Testis (tissue), 3 donors: Measurements from ENCODE around the gene IKZF5. TPM values are rescaled to one million over a fixed set of nuclear protein-coding genes. Genes with fewer than 3 reads are reported as not detected.

Experiments
- DNase-seq: peaks from one replicate; pipeline ENCODE4 v3.0.0-alpha.2; 2019
- H3K27ac ChIP-seq, 2 donors: fragments of 200-600 bp; sonication (generic); one replicate each; pipeline ENCODE4 v1.5.1; 2019
- H3K27me3 ChIP-seq: fragments of 200-600 bp; sonication (generic); one replicate; pipeline ENCODE4 v1.5.1; 2019
- H3K36me3 ChIP-seq: fragments of 200-600 bp; sonication (generic); one replicate; pipeline ENCODE4 v1.5.1; 2017; ENCODE audit warnings: low read depth; ENCODE audit errors: missing control alignments
- H3K4me1 ChIP-seq: fragments of 200-600 bp; sonication (generic); one replicate; pipeline ENCODE4 v1.5.1; 2019
- H3K4me3 ChIP-seq, 2 donors: fragments of 200-600 bp; sonication (generic); one replicate each; pipeline ENCODE4 v1.5.1; 2017 to 2019
- H3K9me3 ChIP-seq: fragments of 200-600 bp; sonication (generic); one replicate; pipeline ENCODE4 v1.5.1; 2017
- CTCF ChIP-seq, 3 experiments: fragments of 450-650 bp in 2 of 3; fragments of 200-600 bp in 1 of 3; sonication (generic) in 1 of 3; IDR thresholded peaks; one replicate each; pipeline ENCODE4 v1.5.1; 2016 to 2019; ENCODE audit warnings: antibody characterized with exemption in 3 of 3, mild to moderate bottlenecking in 2 of 3, moderate library complexity in 1 of 3
- POLR2A ChIP-seq: fragments of 450-650 bp; IDR thresholded peaks from one replicate; pipeline ENCODE4 v1.6.1; 2017; ENCODE audit warnings: antibody characterized with exemption, mild to moderate bottlenecking, moderate library complexity
- WGBS, 2 donors: methylation state at CpG; one replicate each; pipeline ENCODE4 v1.1.5; 2018; 5-methylcytosine and 5-hydroxymethylcytosine counted together
- intact Hi-C: fragments of 100-400 bp; cut with DNase I; formaldehyde crosslinking; loops from one replicate; pipeline ENCODE4 v1.15.1; 2023; ENCODE audit warnings: low total_unique reads
- polyA plus RNA-seq: library from polyadenylated mRNA; stranded (reverse); fragments of 350-450 nt; fragmentation: Illumina TruSeq; extraction: RNeasy Lipid Tissue Mini Kit (QIAGEN cat#74804); gene quantifications from one replicate; pipeline ENCODE4 v1.2.3, GENCODE V29; 2014; ENCODE audit warnings: low read depth, low replicate concordance; ENCODE audit not compliant: insufficient read depth
- total RNA-seq, 2 donors: library from RNA; depleted of rRNA; stranded (reverse); fragments of >200 nt; gene quantifications; one replicate each; pipeline ENCODE4 v1.2.3, GENCODE V29; 2016

IKZF5 gene
- total and polyA plus RNA-seq, 3 donors from 2014 or later, result 18.8 to 21.4 (median 21.4) TPM

- no peaks in the 10 kb centered on the region for H3K27me3 ChIP-seq
- no peak overlapping the region for H3K4me3 ChIP-seq
- no peak for DNase-seq
- TF ChIP-seq POLR2A (no peak), CTCF (IDR thresholded peaks at IDR 0.05) (no peak)
- intact Hi-C loops, result no loop called here
- H3K4me1 ChIP-seq, result no peaks in the 10 kb centered on the region
- WGBS, 2 donors, result 81 to 88% methylated on average over 3 of the region's 3 CpGs
- H3K36me3 ChIP-seq, result no peaks in the 10 kb centered on the region
- no peak overlapping the region for H3K27ac ChIP-seq
- no peaks in the 10 kb centered on the region for H3K9me3 ChIP-seq
Measured at GRCh38 chr10:123021517-123021916, 12.9 kb upstream of the IKZF5 start.

GRCh38 chr10:123019941-123020703, 11.5 kb upstream of the IKZF5 start:
- Histone ChIP-seq H3K4me1 (no peaks in the 10 kb centered on the region), H3K27ac (no peak overlapping the region), H3K9me3 (no peaks in the 10 kb centered on the region), H3K4me3 (no peak overlapping the region), H3K36me3 (no peaks in the 10 kb centered on the region), H3K27me3 (no peaks in the 10 kb centered on the region)
- intact Hi-C loops, result no loop called here
- DNase-seq, result no peak
- WGBS, 2 donors, result 77 to 80% methylated on average over 1 of the region's 1 CpG
- TF ChIP-seq CTCF (IDR thresholded peaks at IDR 0.05) (no peak), POLR2A (no peak)

- intact Hi-C loops, result no loop called here
- H3K9me3 ChIP-seq, result no peaks in the 10 kb centered on the region
- no peak overlapping the region for H3K4me3 ChIP-seq
- TF ChIP-seq POLR2A (no peak), CTCF (IDR thresholded peaks at IDR 0.05) (no peak)
- H3K4me1 ChIP-seq, result no peaks in the 10 kb centered on the region
- H3K27me3 ChIP-seq, result no peaks in the 10 kb centered on the region
- H3K36me3 ChIP-seq, result no peaks in the 10 kb centered on the region
- DNase-seq, result no peak
- WGBS, 2 donors, result 58 to 62% methylated on average over 3 of the region's 3 CpGs
- no peak overlapping the region for H3K27ac ChIP-seq
Measured at GRCh38 chr10:123019264-123019663, 10.7 kb upstream of the IKZF5 start.

- TF ChIP-seq CTCF (IDR thresholded peaks at IDR 0.05), result no peak
- intact Hi-C loops, result no loop called here
- Histone ChIP-seq H3K27me3 (no peaks in the 10 kb centered on the region), H3K4me1 (no peaks in the 10 kb centered on the region), H3K36me3 (no peaks in the 10 kb centered on the region), H3K4me3 (no peak overlapping the region), H3K9me3 (no peaks in the 10 kb centered on the region), H3K27ac (no peak overlapping the region)
- WGBS, 2 donors, result 83 to 88% methylated on average over 7 of the region's 7 CpGs
- DNase-seq, result no peak
Measured at GRCh38 chr10:123018531-123018930, 9.9 kb upstream of the IKZF5 start.
